Thyroid gland (tissue), 4 donors: ENCODE results near the gene PTPRR.

Experiments used
- CTCF ChIP-seq, 6 experiments: fragments of 200-600 bp in 3 of 6; fragments of 450-650 bp in 3 of 6; sonication (generic) in 3 of 6; IDR thresholded peaks; one replicate each; pipeline ENCODE4 v1.5.1; 2016 to 2019; ENCODE audit warnings: antibody characterized with exemption in 6 of 6, mild to moderate bottlenecking in 2 of 6, inconsistent platforms in 1 of 6, moderate library complexity in 1 of 6
- POLR2A ChIP-seq, 2 donors: fragments of 450-650 bp; IDR thresholded peaks; one replicate each; pipeline ENCODE4 v1.6.1; 2017; ENCODE audit warnings: antibody characterized with exemption in 2 of 2, mild to moderate bottlenecking in 2 of 2, moderate library complexity in 1 of 2

- no peak for TF ChIP-seq POLR2A (IDR thresholded peaks at IDR 0.05)
- no peak for TF ChIP-seq CTCF (IDR thresholded peaks at IDR 0.05)
These were observed 922 bp downstream of the PTPRR start for GRCh38 chr12:70919597-70920035.
